Fibroblast of skin of right quadriceps (primary cell): Measurements from ENCODE around the gene AKAP17A.
"Not testable (repeated sequence)": the region's sequence is repeated elsewhere in the genome, so short reads cannot be mapped to it uniquely, and the experiment has no call there.

Experiments
- DNase-seq: peaks from one replicate; pipeline ENCODE4 v3.0.0-alpha.2; 2013

The AKAP17A gene, protein sequence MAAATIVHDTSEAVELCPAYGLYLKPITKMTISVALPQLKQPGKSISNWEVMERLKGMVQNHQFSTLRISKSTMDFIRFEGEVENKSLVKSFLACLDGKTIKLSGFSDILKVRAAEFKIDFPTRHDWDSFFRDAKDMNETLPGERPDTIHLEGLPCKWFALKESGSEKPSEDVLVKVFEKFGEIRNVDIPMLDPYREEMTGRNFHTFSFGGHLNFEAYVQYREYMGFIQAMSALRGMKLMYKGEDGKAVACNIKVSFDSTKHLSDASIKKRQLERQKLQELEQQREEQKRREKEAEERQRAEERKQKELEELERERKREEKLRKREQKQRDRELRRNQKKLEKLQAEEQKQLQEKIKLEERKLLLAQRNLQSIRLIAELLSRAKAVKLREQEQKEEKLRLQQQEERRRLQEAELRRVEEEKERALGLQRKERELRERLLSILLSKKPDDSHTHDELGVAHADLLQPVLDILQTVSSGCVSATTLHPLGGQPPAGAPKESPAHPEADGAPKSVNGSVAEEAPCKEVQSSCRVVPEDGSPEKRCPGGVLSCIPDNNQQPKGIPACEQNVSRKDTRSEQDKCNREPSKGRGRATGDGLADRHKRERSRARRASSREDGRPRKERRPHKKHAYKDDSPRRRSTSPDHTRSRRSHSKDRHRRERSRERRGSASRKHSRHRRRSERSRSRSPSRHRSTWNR

DNA sequence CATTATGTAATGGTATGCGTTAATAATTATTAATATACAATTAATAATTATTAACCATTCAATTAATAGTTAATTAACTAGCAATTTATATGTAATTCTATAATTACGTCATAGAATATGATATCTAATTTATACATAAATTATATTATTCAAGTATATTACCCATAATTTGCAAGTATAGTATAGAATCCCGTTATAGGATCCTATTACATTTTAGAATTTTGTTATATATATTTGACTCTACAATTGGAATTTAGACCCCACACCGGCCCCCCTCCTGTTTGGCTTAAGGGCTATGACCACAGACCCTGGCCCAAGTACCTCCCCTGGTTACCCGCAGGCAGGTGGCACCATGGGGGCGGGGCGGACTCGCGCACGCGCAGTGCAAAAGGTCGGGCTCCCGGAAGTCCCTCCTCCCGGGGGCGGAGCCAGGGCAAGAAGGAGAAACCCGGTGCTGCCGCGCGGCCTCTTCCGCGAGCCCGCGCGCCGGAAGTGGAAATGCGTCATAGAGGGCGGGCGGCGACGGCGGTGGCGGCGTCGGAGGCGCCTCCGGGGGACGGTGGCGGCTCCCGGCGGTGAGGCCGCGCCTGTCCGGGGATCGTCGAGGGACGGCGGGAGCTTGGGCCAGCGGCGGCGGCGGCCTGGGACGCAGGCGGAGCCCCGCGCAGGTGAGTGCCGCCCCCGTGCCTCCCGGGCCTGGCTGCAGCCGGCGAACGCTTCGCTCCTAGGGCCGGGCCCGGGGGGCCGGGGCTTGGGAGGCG is at the start of gene AKAP17A:
AKAP17A (plus strand) TSS at position 503 of the 761 bp plus-strand sequence. CDS start 1,859 bp downstream, outside the sequence.
- peak; percentile 94 for DNase-seq

DNA sequence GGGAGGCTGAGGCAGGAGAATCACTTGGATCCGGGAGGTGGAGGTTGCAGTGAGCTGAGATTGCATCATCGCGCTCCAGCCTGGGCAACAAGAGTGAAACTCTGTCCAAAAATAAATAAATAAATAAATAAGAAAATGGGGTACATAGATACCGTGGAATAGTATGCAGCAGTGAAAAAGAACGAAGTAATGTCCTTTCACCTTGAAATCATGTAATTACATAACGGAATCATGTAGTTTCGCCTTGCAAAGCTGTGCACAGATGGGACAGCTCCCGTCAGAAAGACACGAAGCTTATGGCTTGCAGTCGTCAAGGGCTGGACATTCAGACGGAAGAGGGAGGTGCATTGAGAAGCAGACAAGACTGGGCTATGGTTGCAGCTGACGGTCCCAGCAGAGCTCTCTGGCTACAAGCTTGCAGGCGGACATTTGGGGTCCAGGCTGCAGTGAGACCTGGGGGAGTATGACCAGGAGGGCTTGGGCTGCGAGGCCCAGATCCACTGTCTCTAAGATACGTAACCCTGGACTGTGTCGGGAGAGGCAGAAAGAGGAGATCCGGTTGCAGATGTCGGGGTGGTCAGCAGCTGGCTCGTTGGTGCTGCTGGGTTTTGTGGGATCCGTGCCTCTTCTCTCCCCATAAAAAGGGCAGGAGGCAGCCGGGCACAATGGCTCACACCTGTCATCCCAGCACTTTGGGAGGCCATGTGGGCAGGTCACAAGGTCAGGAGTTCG is 48.2 kb upstream of the AKAP17A start:
- no peak for DNase-seq

DNA sequence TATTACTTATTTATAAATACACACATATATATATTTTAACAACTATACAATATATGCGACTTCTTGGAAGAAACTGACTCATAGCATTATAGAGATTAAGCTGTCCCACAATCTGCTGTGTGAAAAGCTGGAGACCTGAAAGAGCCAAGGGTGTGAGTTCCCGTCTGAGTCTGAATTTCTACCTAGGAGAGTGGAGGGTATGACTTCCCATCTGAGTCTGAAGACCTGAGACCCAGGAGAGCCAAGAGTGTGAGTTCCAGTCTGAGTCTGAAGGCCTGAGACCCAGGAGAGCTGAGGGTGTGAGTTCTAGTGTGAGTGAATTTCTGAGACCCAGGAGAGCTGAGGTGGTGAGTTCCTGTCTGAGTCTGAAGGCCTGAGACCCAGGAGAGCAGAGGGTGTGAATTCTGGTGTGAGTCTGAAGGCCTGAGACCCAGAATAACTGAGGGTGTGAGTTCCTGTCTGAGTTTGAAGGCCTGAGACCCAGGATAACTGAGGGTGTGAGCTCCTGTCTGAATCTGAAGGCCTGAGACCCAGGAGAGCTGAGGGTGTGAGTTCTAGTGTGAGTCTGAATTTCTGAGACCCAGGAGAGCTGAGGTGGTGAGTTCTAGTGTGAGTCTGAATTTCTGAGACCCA is 45.5 kb upstream of the AKAP17A start:
- no peak for DNase-seq

DNA sequence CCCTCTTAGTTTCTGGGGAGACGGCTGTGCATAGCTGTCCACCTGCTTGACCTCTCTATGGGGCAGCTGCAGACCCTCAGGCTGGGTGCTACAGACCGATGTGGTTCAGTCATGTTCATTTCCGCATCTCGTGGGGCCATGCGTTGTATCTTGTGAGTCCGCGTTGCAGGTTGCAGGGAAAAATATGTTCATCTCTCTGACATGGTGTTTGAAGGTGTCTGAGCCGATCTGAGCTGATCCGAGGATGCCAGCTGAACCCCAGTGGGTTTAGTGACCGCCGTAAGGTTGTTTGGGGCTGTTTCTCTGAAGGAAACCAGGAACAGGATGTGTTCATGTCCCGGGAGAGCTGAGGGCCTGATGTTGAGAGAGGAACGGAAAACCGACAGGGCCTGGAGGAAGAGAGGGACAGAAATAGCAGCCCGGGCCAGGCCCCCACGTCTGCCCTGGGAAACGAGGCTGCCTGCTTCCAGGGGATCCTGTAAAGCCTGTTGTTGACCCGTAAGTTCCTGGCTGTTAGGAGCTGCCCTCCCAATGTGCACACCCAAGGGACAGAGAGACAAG is 44.6 kb upstream of the AKAP17A start:
- no peak for DNase-seq

DNA sequence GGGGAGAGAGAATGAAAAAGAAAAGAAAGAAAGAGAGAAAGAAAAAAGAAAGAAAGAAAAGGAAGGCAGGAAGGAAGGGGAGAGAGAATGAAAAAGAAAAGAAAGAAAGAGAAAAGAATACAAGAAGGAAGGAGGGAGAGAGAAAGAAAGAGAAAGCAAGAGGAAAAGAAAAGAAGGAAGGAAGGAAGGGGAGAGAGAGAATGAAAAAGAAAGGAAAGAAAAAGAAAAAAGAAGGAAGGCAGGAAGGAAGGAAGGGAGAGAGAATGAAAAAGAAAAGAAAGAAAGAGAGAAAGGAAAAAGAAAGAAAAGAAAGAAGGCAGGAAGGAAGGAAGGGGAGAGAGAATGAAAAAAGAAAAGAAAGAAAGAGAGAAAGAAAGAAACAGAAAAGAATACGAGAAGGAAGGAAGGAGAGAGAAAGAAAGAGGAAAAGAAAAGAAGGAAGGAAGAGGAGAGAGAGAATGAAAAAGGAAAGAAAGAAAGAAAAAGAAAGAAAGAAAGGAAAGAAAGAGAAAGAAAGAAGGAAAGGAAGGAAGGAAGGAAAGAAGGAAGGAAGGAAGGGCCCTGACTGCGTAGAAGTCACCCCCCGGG is 39.4 kb upstream of the AKAP17A start:
- DNase-seq: no peak

DNA sequence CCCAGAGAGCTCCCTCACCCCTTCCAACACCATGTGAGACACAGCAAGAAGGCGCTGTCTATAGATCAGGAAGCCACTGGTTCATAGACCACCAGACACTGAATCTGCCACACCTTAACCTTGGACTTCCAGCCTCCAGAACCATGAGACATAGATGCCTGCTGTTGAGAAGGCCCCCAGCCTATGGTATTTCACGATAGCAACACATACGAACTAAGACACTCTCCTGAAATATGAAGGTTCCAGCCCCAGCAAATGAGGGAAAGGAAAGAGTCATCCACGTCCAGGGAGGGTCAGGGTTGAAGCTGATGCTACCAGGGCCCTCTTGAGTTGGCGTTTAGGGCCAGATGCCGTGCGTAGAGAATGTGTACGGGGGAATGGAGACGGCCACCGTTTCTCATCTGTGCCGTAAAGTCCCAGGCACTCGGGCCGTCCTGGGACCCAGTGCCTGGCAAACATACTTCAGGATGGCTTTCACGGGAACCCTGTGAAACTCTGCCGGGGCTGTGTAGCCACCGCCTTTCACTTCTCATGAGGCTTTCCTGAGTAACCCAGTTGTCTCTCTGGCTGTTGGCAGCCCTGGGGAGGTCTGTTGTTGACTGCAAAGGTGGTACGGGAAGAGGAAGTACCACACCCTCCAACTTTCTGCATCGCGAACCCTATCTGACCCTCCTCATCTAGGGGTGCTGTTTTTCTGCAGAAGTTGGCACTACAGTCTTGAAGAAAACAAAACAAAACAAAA is 36.8 kb upstream of the AKAP17A start:
- no peak for DNase-seq

DNA sequence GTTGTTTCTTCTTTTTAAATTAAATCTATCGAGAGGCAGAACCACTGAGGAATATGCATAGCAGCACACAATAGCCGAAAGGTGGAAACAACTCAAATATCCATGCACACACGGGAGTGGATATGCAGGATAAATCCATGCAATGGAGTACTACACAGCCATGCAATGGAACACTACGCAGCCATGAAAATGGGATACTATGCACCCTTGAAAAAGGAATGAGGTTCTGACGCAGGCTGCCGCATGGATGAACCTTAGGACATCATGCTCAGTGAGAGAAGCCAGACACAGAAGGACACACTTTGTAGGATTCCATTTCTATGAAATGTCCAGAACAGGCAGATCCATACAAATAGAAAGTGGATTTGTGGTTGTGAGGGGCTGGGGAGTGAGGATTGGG is 36.0 kb upstream of the AKAP17A start:
- no peak for DNase-seq

DNA sequence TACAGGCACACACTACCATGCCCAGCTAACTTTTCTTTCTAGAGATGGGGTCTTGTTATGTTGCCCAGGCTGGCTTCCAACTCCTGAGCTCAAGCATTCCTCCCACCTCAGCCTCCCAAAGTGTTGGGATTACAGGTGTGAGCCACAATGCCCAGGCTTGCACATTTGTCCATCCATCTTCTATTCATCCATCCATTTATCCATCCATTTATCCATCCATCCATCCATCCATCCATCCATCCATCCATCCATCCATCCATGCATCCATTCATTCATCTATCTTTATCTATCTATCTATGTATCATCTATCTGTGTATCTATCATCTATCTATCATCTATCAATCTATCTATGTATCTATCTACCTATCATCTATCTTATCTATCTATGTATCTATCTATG is 34.0 kb upstream of the AKAP17A start:
- DNase-seq: not testable (repeated sequence)

DNA sequence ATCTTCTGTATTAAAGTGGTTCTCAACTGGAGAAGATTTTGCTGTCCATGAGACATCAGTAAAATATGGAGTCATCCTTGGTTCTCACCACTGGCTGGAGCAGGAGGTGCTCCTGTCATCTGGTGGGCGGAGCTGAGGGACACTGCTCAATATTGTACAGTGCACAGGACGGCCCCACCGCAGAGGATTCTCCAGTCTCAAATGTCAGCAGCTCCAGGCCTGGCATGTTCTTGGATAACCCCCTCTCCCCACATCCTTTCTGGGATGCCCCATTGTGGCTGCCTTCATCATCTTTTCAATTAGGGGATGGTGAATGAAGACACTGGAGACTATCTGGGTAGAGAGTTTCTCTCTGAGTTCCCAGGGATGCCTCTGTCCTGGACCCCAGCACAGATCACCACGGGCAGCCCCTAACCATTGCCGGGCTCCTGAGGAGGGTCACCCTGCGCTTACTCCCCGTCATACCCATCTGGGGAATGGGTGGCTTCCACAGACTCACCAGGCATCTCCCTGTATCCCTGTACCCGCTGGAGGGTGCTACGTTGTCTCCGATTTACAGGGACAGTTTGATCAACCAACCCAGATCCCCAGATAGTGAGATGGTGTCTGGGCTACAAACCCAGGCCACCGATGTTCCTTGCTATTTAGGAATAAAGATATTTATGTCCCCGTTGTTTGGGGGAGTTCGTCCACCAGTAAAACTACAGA is 32.5 kb upstream of the AKAP17A start:
- DNase-seq: no peak

DNA sequence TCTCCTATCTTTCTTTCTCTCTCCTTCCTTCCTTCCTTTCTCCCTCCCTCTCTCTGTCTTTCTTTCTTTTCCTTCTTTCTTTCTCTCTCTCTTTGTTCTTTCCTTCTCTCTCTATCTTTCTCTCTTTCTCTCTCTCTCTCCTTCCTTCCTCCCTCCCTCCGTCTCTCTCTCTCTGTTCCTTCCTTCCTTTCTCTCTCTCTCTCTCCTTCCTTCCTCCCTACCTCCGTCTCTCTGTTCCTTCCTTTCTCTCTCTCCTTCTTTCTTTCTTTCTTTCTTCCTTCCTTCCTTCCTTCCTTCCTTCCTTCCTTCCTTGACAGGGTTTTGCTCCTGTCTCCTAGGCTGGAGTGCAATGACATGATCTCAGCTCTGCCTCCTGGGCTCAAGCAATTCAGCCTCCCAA is 30.2 kb upstream of the AKAP17A start:
- no peak for DNase-seq

DNA sequence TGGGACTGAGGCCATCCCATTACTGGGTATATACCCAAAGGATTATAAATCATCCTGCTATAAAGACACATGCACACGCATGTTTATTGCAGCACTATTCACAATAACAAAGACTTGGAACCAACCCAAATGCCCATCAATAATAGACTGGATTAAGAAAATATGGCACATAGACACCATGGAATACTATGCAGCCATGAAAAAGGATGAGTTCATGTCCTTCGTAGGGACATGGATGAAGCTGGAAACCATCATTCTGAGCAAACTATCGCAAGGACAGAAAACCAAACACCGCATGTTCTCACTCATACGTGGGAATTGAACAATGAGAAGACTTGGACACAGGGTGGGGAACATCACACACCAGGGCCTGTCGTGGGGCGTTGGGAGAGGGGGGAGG is 27.3 kb upstream of the AKAP17A start:
- DNase-seq: not testable (repeated sequence)

DNA sequence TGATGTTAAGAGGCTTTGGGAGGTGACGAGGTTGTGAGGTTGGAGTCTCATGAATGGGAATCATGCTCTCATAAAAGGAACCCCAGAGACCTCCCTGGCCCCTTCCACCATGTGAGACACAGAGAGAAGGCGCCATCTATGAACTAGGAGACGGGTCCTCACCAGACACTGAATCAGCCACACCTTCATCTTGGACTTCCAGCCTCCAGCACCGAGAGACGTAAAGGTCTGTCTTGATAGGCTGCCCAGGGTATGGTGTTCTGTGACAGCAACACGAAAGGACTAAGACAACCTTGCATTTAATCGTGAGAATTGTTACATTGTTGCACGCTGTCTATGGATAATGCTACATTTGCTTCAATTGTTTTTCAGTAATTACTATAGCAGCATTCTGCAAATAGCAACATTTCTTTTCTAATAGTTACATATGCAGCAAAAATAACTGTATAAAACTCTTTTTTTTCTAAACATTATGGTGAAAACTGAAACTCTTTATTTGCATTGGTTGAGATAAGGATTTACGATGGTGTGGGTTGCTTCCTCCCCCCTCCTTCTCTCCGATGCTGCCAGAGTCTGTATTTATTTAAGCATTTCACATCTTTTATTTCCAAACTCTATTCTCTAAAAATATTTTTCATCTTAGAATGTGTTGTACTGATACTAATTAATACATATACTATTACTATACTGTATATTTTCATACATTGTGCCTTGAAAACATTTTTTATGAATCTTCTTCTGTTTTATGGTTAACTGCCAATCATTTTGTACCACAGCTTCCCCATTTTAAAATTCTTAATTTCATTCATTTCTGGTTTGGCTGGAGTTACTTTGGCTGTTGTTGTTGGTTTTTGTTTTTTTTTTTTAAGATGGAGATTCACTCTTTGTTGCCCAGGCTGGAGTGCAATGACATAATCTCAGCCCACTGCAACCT is 26.4 kb upstream of the AKAP17A start:
- no peak for DNase-seq

DNA sequence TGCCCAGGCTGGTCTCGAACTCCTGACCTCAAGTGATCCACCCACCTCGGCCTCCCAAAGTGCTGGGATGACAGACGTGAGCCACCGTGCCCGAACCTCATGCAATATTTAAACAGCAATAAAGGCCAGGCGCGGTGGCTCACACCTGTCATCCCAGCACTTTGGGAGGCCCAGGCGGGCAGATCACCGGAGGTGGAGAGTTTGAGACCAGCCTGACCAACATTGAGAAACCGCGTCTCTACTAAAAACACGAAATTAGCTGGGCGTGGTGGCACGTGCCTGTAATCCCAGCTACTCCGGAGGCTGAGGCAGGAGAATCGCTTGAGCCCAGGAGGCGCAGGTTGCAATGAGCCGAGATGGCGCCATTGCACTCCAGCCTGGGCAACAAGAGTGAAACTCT is 17.2 kb upstream of the AKAP17A start:
- not testable (repeated sequence) for DNase-seq

DNA sequence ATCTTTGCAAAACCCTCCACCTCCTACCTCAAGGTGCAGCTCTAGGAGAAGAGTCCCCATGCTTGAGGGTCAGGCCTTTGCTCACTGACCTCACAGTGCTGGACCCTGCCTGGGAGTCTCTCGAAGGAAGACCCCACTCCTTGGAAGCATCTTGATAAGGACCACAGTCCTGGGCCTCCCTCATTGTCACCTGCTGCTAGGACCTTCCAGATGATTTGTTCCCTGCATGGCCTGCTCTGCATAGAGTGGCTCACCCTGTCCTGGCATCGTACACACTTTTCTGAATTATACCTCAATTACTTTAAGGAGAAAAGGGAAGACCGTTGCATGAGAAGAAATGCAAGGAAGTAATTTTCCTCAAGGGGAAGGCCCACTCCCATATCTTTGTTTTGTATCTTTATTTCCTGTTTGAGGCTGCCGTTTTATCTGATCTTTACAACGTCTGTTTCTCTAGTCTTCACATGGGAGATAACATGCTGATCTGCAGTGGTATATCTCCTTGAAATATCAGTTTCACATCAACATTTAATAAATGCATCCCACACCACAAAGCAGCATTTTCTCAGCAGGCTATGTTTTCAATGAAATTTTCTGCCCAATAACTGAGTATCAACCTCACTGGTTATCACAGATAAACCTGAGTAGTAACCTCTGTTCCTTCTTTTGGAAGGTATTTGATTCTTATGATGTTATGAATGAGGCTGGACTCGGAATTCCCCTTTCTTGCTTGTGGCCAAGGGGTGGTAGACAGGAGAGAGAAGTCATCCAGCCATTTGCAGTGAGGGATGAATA is 15.0 kb upstream of the AKAP17A start:
- DNase-seq: no peak

DNA sequence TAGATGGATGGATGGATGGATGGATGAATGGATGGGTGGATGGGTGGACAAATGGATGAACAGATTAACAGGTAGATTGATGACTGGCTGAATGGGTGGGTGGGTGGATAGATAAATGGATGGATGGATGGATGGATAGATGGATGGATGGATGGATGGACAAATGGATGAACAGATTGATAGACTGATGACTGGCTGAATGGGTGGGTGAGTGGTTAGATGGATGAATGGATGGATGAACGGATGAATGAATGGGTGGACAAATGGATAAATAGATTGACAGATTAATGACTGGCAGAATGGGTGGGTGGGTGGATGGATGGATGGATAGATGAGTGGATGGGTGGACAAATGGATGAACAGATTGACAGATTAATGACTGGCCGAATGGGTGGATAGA is 13.6 kb upstream of the AKAP17A start:
- DNase-seq: no peak

DNA sequence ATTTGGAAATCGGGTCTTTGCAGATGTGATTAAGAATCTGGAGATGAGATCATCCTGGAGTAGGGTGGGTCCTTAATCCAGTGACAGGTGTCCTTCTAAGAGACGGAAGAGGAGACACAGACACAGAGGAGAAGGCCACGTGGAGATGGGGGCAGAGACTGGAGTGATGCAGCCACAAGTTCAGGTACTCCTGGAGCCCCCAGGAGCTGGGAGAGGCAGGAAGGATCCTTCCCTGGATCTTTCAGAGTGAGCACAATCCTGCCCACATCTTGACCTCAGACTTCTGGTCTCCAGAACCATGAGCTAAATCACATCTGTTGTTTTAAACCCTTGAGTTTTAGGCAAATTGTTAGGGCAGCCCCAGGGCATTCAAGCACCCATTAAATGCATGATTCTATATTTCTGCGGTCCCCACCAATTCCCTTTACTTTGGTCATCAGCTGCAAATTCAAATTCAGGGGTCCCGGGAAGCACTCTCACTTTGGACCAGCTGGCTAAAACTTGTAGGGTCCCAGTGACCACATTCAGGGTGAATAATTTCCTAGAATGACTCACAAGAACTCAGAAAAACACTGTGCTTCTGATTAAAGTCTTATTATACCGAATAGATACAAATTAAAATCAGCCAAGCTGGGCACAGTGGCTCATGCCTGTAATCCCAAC is 12.8 kb upstream of the AKAP17A start:
- no peak for DNase-seq

DNA sequence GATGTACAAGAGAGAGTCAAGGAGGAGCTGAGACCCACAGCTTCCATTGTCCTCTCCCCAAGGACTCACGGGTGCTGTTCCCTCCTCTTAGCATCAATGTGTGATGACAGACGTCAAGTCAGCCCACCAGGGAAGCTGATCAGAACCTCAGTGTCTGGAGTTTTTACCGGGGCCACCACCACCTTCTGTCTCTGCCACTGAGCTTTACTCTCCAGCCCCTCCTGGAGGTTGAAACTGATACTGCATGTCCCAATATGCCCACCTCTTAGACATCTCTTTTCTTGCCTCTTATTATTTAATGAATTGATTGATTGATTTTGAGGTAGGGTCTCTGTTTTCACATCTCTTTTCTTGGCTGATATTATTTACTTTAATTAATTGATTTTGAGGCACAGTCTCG is 10.3 kb upstream of the AKAP17A start:
- no peak for DNase-seq
